Astrocyte (in vitro differentiated cells and primary cell): ENCODE measurements around the gene KRT4. TPM values are rescaled to one million over a fixed set of nuclear protein-coding genes. Genes with fewer than 3 reads are reported as not detected.

Experiments
- DNase-seq: peaks from one replicate; pipeline ENCODE4 v3.0.0-alpha.2; 2010; ENCODE audit warnings: low read depth
- FAIRE-seq: peaks from 2 replicates; lab custom pipeline; 2011; peaks lifted over from hg19 to GRCh38; lab: Jason Lieb, UNC
- H2AFZ ChIP-seq: 2 replicates; pipeline ENCODE4 v1.6.0; 2012; ENCODE audit warnings: low read depth, low read length, inconsistent platforms
- H3K27ac ChIP-seq: 2 replicates; pipeline ENCODE4 v1.5.1; 2011; ENCODE audit warnings: low read depth, low read length, inconsistent platforms
- H3K27me3 ChIP-seq: 2 replicates; pipeline ENCODE4 v1.6.0; 2011; ENCODE audit warnings: low read length, inconsistent platforms; ENCODE audit not compliant: insufficient read depth
- H3K36me3 ChIP-seq: 2 replicates; pipeline ENCODE4 v1.5.1; 2011; ENCODE audit warnings: low read length, inconsistent platforms; ENCODE audit not compliant: insufficient read depth
- H3K4me1 ChIP-seq: 2 replicates; pipeline ENCODE4 v1.5.1; 2011; ENCODE audit warnings: low read length, inconsistent platforms; ENCODE audit not compliant: insufficient read depth
- H3K4me2 ChIP-seq: 2 replicates; pipeline ENCODE4 v1.6.0; 2012; ENCODE audit warnings: low read length, inconsistent platforms
- H3K4me3 ChIP-seq: 2 replicates; pipeline ENCODE4 v1.5.1; 2011; ENCODE audit warnings: low read depth, mild to moderate bottlenecking, low read length, inconsistent platforms; ENCODE audit not compliant: insufficient read depth
- H3K79me2 ChIP-seq: 2 replicates; pipeline ENCODE4 v1.6.0; 2012; ENCODE audit warnings: mild to moderate bottlenecking, low read length, inconsistent platforms; ENCODE audit not compliant: insufficient read depth
- H3K9ac ChIP-seq: 2 replicates; pipeline ENCODE4 v1.6.0; 2012; ENCODE audit warnings: mild to moderate bottlenecking, low read length, inconsistent platforms
- H3K9me3 ChIP-seq: 2 replicates; pipeline ENCODE4 v1.5.1; 2012; ENCODE audit warnings: low read depth, mild to moderate bottlenecking, low read length, inconsistent platforms; ENCODE audit not compliant: insufficient read depth
- H4K20me1 ChIP-seq: 2 replicates; pipeline ENCODE4 v1.6.0; 2012; ENCODE audit warnings: low read length, inconsistent platforms; ENCODE audit not compliant: insufficient read depth
- H3K27ac Mint-ChIP-seq: one replicate; pipeline ENCODE4 v1.8.0; 2021; ENCODE audit warnings: mild to moderate bottlenecking, mixed read lengths; ENCODE audit not compliant: unreplicated experiment
- H3K27me3 Mint-ChIP-seq: one replicate; pipeline ENCODE4 v1.8.0; 2021; ENCODE audit warnings: low read depth, mixed read lengths; ENCODE audit not compliant: unreplicated experiment
- H3K36me3 Mint-ChIP-seq: one replicate; pipeline ENCODE4 v1.8.0; 2021; ENCODE audit warnings: low read depth, mixed read lengths; ENCODE audit not compliant: unreplicated experiment
- H3K4me1 Mint-ChIP-seq: one replicate; pipeline ENCODE4 v1.8.0; 2021; ENCODE audit warnings: low read depth, mixed read lengths; ENCODE audit not compliant: unreplicated experiment
- H3K4me3 Mint-ChIP-seq: one replicate; pipeline ENCODE4 v1.8.0; 2021; ENCODE audit warnings: mild to moderate bottlenecking, moderate library complexity, mixed read lengths; ENCODE audit not compliant: unreplicated experiment
- H3K9me3 Mint-ChIP-seq: one replicate; pipeline ENCODE4 v1.8.0; 2021; ENCODE audit warnings: mild to moderate bottlenecking, mixed read lengths; ENCODE audit not compliant: unreplicated experiment
- CTCF ChIP-seq: IDR thresholded peaks from 2 replicates; pipeline ENCODE4 v1.5.1; 2011; ENCODE audit warnings: low read depth, mild to moderate bottlenecking, inconsistent platforms, low read length, moderate library complexity; ENCODE audit not compliant: insufficient read depth
- EZH2 ChIP-seq: IDR thresholded peaks from 2 replicates; pipeline ENCODE4 v1.6.1; 2012; ENCODE audit warnings: mild to moderate bottlenecking, low read length, inconsistent platforms; ENCODE audit not compliant: insufficient read depth
- total RNA-seq: library from RNA; stranded (reverse); gene quantifications from 2 replicates; pipeline ENCODE4 v1.2.1, GENCODE V29; 2021

Gene KRT4
- total RNA-seq, 1 donor from 2014 or later, result not detected

DNA sequence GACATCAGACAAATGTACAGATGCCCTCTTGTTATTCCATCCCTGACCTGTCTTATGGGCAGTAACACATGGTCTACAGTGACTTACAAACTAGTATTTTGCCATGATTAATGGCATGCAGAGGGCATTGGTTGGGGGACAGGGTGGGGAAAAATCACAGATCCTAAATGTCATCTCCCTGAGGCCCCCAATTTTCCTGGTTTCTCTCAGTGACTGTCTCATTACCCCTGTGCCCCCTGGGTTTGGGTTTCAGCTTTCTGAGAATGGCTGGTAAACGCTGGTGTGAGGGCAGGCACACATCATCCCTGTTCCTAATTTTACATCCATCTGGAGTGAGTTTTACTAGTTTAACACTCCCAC lies 46.9 kb downstream of the KRT4 start:
- no peaks in the 10 kb centered on the region for H3K36me3 Mint-ChIP-seq
- H3K27ac ChIP-seq, result no peak overlapping the region
- H3K79me2 ChIP-seq, result no peaks in the 10 kb centered on the region
- TF ChIP-seq CTCF (no peak), EZH2 (no peak)
- H3K36me3 ChIP-seq, result no peaks in the 10 kb centered on the region
- H4K20me1 ChIP-seq, result no peaks in the 10 kb centered on the region
- no peak for FAIRE-seq
- peaks cover 56% of the 10 kb centered on the region for H3K27me3 Mint-ChIP-seq
- H3K4me1 Mint-ChIP-seq, result no peaks in the 10 kb centered on the region
- no peak overlapping the region for H2AFZ ChIP-seq
- H3K4me3 Mint-ChIP-seq, result no peak overlapping the region
- no peak overlapping the region for H3K9ac ChIP-seq
- H3K4me1 ChIP-seq, result no peaks in the 10 kb centered on the region
- H3K27ac Mint-ChIP-seq, result no peak overlapping the region
- H3K4me2 ChIP-seq, result no peak overlapping the region
- DNase-seq, result no peak
- H3K9me3 Mint-ChIP-seq, result peaks cover 15% of the 10 kb centered on the region
- H3K9me3 ChIP-seq, result no peaks in the 10 kb centered on the region
- H3K27me3 ChIP-seq, result peaks cover 18% of the 10 kb centered on the region
- H3K4me3 ChIP-seq, result no peak overlapping the region

DNA sequence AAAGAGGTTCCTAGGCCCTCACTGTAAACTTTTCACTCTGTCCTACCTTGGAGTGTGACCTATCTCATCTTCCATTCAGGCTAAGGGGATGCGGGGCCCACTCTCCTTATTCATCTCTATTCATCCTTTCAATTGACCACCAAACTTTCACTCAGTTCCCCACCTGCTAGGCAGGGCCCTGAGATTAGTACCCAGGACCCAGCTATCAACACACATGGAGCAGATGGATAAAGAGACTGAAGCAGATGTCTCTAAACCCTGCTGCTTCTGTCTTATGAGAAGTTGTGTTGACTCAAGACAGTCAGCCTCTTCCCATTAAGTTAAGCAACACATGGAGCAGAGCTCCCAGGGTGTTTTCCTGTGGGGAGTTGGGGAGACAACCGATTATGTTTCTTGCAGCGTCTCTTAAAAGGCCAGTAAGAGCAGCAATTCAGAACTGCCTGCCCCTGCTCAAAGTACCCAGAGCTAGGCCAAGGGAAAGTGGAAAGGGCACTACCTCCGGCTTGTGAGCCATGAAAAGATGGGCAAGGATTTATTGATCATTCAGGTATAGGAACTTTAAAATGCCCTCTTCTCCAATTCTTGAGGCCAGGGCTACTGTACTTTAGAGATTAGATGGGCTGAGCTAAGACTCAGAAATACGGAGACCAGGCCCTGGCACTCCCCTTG lies 47.4 kb downstream of the KRT4 start:
- no peaks in the 10 kb centered on the region for H3K4me1 ChIP-seq
- H3K4me3 ChIP-seq, result no peak overlapping the region
- Mint-ChIP-seq H3K27ac (no peak overlapping the region), H3K4me3 (no peak overlapping the region), H3K9me3 (peaks cover 17% of the 10 kb centered on the region), H3K4me1 (no peaks in the 10 kb centered on the region), H3K27me3 (peaks cover 55% of the 10 kb centered on the region), H3K36me3 (no peaks in the 10 kb centered on the region)
- H3K36me3 ChIP-seq, result no peaks in the 10 kb centered on the region
- no peaks in the 10 kb centered on the region for H3K9me3 ChIP-seq
- H3K27me3 ChIP-seq, result peaks cover 18% of the 10 kb centered on the region
- FAIRE-seq, result no peak
- no peak overlapping the region for H3K27ac ChIP-seq
- no peak overlapping the region for H3K9ac ChIP-seq
- no peak overlapping the region for H2AFZ ChIP-seq
- no peak overlapping the region for H3K4me2 ChIP-seq
- no peaks in the 10 kb centered on the region for H4K20me1 ChIP-seq
- no peak for DNase-seq
- no peaks in the 10 kb centered on the region for H3K79me2 ChIP-seq
- TF ChIP-seq CTCF (no peak), EZH2 (no peak)

DNA sequence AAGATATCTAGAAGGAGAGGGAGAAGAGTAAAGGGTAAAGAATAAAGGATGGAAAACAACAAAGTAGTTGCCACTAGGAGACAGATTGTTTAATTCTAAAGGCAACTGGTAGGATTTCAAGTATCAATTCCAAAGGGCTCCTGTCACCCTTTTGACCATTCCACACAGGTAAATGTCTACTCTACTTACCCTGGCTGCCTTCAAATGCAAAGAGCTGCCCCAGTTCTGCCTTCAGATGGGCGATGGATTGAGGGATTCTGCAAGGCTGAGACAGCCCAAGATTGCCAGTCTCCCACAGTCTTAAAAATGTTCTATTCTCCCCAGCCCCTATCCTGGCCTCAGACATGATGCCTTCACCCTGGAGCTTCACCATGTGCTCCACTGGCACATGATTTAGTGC lies 48.2 kb downstream of the KRT4 start:
- Histone ChIP-seq H3K27ac (no peak overlapping the region), H3K9me3 (no peaks in the 10 kb centered on the region), H4K20me1 (no peaks in the 10 kb centered on the region), H3K79me2 (no peaks in the 10 kb centered on the region), H3K36me3 (no peaks in the 10 kb centered on the region), H3K9ac (no peak overlapping the region), H3K4me2 (no peak overlapping the region), H3K4me1 (no peaks in the 10 kb centered on the region), H3K27me3 (peaks cover 14% of the 10 kb centered on the region), H3K4me3 (no peak overlapping the region), H2AFZ (no peak overlapping the region)
- no peak for DNase-seq
- H3K27ac Mint-ChIP-seq, result no peak overlapping the region
- no peaks in the 10 kb centered on the region for H3K4me1 Mint-ChIP-seq
- FAIRE-seq, result no peak
- peaks cover 21% of the 10 kb centered on the region for H3K9me3 Mint-ChIP-seq
- no peaks in the 10 kb centered on the region for H3K36me3 Mint-ChIP-seq
- peaks cover 51% of the 10 kb centered on the region for H3K27me3 Mint-ChIP-seq
- TF ChIP-seq CTCF (no peak), EZH2 (no peak)
- H3K4me3 Mint-ChIP-seq, result no peak overlapping the region
